GM21825 (cell line): ENCODE measurements around the gene TAB2.

Source experiments
- ATAC-seq: cut with Tn5 transposase; IDR thresholded peaks from one replicate; pipeline ENCODE4 v1.9.1; 2021; ENCODE audit warnings: mild to moderate bottlenecking, moderate library complexity; ENCODE audit not compliant: unreplicated experiment

TAB2 gene

GRCh38 chr6:149405823-149406765 is 88.6 kb downstream of the TAB2 start:
- no peak for ATAC-seq

- ATAC-seq, result no peak
Measured at GRCh38 chr6:149409617-149410016, 92.1 kb downstream of the TAB2 start.

- ATAC-seq, result no peak
Measured at GRCh38 chr6:149410557-149410956, 93.0 kb downstream of the TAB2 start.

- no peak for ATAC-seq
Measured at GRCh38 chr6:149414009-149414408, 96.5 kb downstream of the TAB2 start.

- no peak for ATAC-seq
Measured at GRCh38 chr6:149414821-149415220, 97.3 kb downstream of the TAB2 start.

- ATAC-seq, result no peak
Measured at GRCh38 chr6:149419696-149420404, 102.3 kb downstream of the TAB2 start.

GRCh38 chr6:149421132-149421531 is 103.6 kb downstream of the TAB2 start:
- ATAC-seq, result no peak

- no peak for ATAC-seq
Measured at GRCh38 chr6:149422581-149422980, 105.1 kb downstream of the TAB2 start.

- no peak for ATAC-seq
Measured at GRCh38 chr6:149423964-149424440, 106.5 kb downstream of the TAB2 start.

DNA sequence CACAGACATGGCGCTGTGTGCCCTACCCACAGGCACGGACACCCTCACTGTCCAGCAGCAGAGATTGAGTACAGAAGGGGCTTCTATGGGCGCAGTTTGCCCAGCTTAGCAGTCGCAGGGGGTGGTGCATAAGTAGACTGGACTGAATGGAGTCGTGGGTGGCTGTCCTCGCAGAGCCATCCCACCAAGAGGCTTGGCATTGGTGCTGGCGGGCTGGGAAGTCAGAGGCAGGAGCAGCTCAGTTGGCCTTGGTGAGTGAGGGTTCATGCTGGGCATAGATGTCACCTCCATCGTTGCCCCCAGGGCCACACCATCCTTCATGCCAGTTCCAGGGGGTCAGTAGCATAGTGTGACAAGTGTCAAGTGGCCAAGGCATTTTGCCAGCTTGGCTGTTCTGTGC is 107.7 kb downstream of the TAB2 start:
- ATAC-seq, result no peak

DNA sequence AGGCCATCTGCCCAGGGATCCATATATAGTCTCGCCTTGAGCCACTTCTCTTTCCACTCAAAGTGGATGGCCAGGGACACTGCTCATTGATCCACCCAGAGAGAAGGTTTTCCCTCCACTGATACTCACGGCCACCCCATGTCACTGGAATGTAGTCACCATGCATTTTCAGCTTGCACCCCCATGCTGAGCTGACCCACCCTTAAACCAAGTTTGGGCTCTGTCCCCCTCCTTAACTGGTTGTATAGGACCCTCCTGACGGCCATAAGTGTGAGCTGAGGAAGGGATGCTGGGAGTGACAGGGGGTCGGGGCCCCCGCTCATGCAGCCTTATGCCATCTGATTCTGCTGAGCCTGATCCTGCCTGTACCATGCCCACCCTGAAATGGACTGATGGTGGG is 108.2 kb downstream of the TAB2 start:
- ATAC-seq, result no peak

DNA sequence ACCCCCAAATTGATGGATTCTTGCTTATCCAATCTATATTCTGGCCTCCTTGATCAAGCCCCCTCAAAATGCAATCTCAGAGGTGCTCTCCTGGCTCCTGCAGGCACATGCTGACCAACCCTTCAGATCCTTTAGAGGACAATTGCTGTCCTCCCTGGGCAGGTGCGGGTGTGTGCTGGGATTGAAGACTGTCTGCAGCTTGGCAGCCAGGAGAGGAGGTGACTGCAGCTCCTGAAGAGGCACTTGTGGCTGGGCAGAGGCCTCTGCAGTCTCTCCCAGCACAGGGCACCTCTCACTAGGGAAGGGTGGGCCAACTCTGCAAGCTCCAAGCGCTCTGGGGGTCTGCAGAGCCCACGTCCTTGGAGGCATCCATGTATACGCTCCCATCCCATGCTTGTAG is 111.1 kb downstream of the TAB2 start:
- no peak for ATAC-seq

GRCh38 chr6:149429427-149430360 is 112.2 kb downstream of the TAB2 start:
- no peak for ATAC-seq

DNA sequence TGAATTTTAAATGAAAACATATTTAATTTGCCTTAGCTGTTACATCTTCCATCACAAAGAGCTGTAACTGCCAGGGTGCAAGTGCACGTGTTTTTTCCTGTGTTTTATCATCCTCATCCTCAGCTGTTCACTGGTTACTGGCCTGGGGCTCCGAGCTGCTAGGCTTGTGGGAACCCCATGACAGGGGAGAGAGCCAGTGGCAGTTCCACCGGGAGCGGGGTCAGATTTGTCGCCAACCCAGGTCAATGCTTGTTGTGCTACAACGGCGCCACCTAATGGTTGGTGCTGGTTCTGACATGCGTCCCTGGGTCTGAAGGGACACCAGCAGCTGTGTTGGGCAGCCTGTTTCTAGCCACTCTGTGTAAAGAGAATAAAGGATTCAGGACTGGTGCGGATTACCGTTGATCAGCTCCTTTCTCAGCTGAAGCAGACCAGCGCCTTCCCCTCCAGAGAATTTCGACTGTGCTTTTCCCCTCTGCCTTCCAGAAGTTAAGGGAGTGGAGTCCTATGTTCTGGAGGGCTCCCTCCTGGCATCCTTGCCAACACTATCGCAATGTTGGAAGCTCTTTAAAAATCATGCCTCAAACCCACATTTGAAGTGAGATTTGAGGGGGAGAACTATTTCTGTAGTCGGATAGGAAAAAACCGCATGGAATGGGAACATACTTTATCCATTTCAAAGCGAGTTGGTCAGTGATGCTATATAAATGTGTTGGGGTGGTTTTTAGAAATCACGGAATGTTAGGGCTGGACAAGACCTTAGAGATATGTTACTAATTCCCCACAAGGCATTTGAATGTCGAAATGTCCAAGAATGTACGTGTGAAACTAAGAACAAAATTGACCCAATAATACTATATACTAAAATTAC is 114.6 kb downstream of the TAB2 start:
- ATAC-seq, result peak; percentile 94

DNA sequence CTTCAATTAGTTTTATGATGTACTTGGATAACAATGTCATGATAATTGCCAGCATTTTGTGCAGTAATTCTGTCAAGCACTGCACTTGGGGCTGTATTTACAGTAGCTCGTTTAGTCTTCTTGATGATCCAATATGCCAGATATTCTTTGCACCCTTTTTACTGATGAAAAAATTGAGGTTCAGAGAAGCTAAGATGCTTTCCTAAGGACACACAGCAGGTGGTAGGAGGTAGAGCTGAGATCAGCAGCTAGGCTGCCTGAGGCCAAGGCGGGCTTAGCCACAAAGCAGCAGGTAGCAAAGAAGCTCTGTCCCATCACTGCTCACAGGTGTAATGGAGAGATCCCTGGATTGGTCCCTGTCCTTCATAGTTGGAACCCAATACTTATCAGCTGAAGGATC is 115.9 kb downstream of the TAB2 start:
- ATAC-seq, result no peak

DNA sequence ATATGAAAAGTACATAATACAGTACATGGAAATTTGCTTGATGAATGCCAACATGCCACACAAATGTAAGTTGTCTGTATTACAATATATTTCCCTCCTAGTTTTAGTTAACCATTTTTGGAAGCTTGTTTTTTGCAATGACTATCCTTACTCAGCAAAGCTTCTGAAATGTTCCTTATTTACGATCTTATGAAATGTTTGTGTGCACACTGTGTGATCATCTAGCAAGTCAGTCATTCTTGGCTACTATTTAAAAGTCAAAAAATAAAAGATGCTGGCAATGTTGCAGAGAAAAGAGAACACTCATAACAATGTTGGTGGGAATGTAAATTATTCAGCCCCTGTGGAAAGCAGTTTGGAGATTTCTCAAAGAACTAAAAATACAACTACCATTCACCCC is 116.4 kb downstream of the TAB2 start:
- no peak for ATAC-seq

DNA sequence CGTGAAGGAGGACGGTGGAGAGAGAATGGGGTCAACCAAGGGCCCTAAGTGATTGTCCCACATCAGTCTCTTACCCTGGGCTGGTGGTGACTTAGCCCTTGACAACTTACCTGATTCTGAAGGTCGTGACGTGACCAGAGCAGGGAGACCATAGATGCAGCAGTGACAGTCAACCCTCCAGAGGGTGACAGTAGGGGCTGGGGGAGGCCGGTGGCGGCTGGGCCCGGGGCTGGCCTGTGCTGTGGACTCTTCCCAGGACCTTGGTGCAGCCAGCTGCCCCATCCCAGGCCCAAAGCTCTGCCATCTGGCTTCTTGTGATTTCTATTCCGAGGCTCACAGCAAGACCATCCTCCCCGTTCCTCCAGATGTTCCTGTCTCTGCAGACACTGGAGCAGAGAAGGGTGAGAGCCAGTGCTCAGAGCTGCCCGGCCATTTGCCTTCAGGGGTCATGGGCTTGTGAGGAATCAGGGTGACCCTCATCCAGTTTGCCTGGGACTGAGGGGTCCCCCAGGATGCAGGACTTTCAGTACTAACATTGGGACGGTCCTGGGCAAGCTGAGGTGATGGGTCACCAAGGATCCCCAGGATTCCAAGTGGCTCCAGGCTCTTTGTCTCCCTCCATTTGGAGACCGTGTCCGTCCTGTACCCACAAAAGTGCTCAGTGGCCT is 118.5 kb downstream of the TAB2 start:
- no peak for ATAC-seq

GRCh38 chr6:149436647-149437046 is 119.1 kb downstream of the TAB2 start:
- ATAC-seq, result no peak

GRCh38 chr6:149437212-149437611 is 119.7 kb downstream of the TAB2 start:
- ATAC-seq, result no peak
